ENCODE measurements around the gene PUS1.

Gene PUS1

DNA sequence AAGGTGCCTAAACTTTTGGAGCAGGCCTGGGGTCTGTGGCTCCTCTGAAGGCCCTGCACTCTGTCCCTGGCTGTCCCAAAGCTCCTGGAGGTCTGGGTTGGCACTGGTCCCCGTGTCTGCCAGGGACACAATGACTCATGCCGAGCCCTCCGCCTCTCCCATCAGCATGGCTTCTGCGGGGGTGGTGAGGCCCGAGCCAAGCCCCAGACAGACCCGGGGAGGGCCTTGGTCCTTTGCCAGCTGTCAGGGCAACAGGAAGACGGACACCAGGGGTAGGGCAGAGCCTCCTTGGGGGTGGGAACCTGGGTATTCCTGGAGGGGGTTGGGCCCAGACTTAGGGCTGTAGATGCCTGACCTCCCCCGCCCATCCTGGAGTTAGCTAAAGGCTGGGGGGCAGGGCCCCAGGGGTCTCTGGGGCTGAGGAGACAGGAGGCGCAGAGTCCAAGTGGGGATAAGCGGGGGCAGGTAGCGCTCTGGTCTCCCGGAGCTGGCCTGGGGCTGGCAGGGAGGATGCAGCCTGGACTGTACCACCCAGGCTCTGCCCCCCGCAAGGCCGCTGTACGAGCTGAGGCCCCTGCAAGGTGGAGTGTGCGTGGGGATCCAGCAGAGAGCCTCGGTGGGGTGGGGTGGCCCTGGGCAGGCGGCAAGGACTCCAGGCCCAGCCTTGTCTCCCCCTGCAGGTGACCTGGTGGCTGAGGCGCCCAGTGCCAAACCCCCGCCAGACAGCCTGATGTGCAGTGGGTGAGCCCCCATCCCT, 16.4 kb upstream of the PUS1 start:
- peak; percentile 71 for DNase-seq (ENCODE audit: low read depth)

DNA sequence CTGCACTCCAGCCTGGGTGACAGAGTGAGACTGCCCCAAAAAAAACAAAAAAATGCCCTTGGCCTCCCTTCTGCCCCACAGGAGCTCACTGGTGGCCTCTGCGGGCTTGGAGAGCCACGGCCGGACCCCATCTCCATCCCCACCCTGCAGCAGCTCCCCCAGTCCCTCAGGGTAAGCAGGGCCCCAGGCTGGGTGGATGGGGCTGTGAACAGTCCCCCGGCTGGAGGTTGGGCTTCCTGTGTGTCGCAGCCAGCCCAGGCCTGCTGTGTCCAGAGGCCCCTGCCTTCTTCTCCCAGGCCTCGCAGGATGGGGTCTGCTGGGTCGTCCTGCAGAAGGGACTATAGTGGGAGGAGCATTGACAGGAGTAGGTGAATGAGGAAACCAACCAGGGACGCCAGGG, 15.4 kb upstream of the PUS1 start:
- Histone ChIP-seq H3K9ac (ENCODE audit: low read length) (no peak overlapping the region), H3K4me1 (ENCODE audit: control insufficient read depth, insufficient read depth, low read length) (peaks cover 14% of the 10 kb centered on the region), H3K4me3 (ENCODE audit: low read length) (no peak overlapping the region), H3K36me3 (ENCODE audit: control insufficient read depth, insufficient read depth, low read length, severe bottlenecking) (peaks cover 65% of the 10 kb centered on the region), H3K27me3 (replicated peaks; ENCODE audit: control insufficient read depth, insufficient read depth, low read length) (no peaks in the 10 kb centered on the region), H3K9me3 (ENCODE audit: control insufficient read depth, low read length) (no peaks in the 10 kb centered on the region)
- DNase-seq (ENCODE audit: low read depth) = no peak

More for the DNA sequence above, 16.4 kb upstream of the PUS1 start:
- Histone ChIP-seq H3K9me3 (ENCODE audit: control insufficient read depth, low read length) (no peaks in the 10 kb centered on the region), H3K9ac (ENCODE audit: low read length) (peak overlapping the region; percentile 25), H3K4me1 (ENCODE audit: control insufficient read depth, insufficient read depth, low read length) (peaks cover 14% of the 10 kb centered on the region), H3K27me3 (replicated peaks; ENCODE audit: control insufficient read depth, insufficient read depth, low read length) (no peaks in the 10 kb centered on the region), H3K36me3 (ENCODE audit: control insufficient read depth, insufficient read depth, low read length, severe bottlenecking) (peaks cover 66% of the 10 kb centered on the region), H3K4me3 (ENCODE audit: low read length) (no peak overlapping the region)

DNA sequence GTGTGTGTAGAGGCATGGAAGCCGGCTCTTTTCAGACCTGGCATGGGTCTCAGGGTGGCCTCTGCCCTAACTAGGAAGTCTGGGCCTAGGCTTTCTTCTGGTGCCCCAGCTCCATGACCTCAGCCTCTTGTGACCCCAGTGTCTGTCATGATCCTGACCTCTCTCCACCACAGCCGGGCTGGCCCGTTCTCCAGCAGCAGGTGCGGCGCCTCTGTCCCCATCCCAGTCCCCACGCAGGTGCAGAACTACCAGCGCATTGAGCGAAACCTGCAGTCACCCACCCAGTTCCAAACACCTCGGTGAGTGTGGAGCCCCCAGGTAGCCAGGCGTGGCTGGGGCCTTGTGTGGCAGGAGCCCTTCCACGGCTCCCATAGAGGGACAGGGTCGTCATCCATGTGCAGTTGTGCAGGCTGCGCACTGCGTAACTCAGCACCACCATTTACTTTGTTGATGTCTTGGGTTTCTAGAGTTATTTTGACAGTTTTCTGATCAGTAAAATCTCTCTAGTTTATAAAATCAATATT, 14.8 kb upstream of the PUS1 start:
- Histone ChIP-seq H3K4me1 (ENCODE audit: control insufficient read depth, insufficient read depth, low read length) (peaks cover 14% of the 10 kb centered on the region), H3K9ac (ENCODE audit: low read length) (no peak overlapping the region), H3K36me3 (ENCODE audit: control insufficient read depth, insufficient read depth, low read length, severe bottlenecking) (peaks cover 59% of the 10 kb centered on the region), H3K27me3 (replicated peaks; ENCODE audit: control insufficient read depth, insufficient read depth, low read length) (no peaks in the 10 kb centered on the region), H3K9me3 (ENCODE audit: control insufficient read depth, low read length) (no peaks in the 10 kb centered on the region), H3K4me3 (ENCODE audit: low read length) (no peak overlapping the region)
- no peak for DNase-seq (ENCODE audit: low read depth)

DNA sequence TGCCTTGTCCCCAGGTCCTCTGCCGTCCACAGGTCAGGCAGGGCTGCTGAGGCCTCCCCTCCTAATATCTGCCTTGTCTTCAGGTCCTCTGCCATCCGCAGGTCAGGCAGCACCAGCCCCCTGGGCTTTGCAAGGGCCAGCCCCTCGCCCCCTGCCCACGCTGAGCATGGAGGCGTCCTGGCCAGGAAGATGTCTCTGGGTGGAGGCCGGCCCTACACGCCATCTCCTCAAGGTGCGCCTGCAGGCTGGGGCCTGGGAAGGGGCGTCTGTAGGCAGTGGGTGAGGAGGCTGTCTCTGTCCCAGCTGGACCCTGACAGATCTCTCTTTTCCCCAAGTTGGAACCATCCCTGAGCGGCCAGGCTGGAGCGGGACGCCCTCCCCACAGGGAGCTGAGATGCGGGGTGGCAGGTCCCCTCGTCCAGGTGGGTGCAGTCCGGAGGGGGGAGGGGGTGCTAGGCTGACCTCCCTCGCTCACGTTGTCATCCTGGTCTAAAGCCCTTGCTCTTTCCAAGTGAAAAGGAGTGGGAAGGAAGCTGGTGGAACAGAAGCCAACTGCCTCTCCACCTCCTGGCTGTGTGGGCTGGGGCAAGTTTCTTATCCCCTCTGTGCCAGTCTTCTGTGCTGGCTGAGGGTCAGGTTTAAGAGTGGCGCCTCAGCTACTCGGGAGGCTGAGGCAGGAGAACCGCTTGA, 13.9 kb upstream of the PUS1 start:
- H3K27me3 ChIP-seq (replicated peaks; ENCODE audit: control insufficient read depth, insufficient read depth, low read length) = no peaks in the 10 kb centered on the region
- no peak overlapping the region for H3K9ac ChIP-seq (ENCODE audit: low read length)
- H3K36me3 ChIP-seq (ENCODE audit: control insufficient read depth, insufficient read depth, low read length, severe bottlenecking) = peaks cover 58% of the 10 kb centered on the region
- no peaks in the 10 kb centered on the region for H3K9me3 ChIP-seq (ENCODE audit: control insufficient read depth, low read length)
- peaks cover 14% of the 10 kb centered on the region for H3K4me1 ChIP-seq (ENCODE audit: control insufficient read depth, insufficient read depth, low read length)
- DNase-seq (ENCODE audit: low read depth) = no peak
- H3K4me3 ChIP-seq (ENCODE audit: low read length) = no peak overlapping the region

DNA sequence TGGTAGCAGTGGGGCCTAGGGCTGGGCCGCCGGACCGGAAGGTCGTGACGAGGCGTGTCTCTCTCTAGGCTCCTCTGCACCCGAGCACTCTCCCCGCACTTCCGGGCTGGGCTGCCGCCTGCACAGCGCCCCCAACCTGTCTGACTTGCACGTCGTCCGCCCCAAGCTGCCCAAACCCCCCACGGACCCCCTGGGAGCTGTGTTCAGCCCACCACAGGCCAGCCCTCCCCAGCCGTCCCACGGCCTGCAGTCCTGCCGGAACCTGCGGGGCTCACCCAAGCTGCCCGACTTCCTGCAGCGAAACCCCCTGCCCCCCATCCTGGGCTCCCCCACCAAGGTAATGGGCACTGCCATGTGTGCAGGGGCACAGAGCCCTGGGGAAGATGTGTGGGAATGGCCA, 13.3 kb upstream of the PUS1 start:
- Histone ChIP-seq H3K27me3 (replicated peaks; ENCODE audit: control insufficient read depth, insufficient read depth, low read length) (no peaks in the 10 kb centered on the region), H3K36me3 (ENCODE audit: control insufficient read depth, insufficient read depth, low read length, severe bottlenecking) (peaks cover 54% of the 10 kb centered on the region)
- no peak for DNase-seq (ENCODE audit: low read depth)

DNA sequence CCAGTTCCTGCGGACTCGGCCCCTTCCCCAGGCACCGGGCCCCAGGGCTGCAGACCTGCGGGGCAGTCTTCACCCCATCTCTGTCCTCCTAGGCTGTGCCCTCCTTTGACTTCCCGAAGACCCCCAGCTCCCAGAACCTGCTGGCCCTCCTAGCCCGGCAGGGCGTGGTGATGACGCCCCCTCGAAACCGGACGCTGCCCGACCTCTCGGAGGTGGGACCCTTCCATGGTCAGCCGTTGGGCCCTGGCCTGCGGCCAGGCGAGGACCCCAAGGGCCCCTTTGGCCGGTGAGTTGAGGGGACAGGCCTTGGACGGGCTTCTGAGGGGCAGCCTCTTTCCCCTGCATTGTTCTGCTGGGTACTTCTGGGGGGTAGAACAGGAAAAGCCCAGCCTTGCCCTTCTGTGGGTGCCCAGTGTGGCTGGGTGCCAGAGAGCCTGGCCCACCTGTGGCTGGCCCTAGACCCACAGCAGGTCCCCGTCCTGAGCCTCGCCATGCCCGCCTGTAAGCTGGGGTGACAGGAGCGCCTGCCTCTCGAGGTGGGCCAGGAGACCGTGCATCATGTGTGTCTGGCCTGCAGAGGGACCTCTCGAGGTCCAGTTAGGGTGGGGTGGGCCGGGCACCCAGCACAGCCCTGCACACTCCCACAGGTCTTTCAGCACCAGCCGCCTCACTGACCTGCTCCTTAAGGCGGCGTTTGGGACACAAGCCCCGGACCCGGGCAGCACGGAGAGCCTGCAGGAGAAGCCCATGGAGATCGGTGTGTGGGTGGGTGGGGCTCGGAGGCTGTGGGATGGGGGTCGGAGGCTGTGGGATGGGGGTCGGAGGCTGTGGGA, 12.6 kb upstream of the PUS1 start:
- no peak for DNase-seq (ENCODE audit: low read depth)
- Histone ChIP-seq H3K36me3 (ENCODE audit: control insufficient read depth, insufficient read depth, low read length, severe bottlenecking) (peaks cover 51% of the 10 kb centered on the region), H3K27me3 (replicated peaks; ENCODE audit: control insufficient read depth, insufficient read depth, low read length) (no peaks in the 10 kb centered on the region), H3K4me1 (ENCODE audit: control insufficient read depth, insufficient read depth, low read length) (peaks cover 14% of the 10 kb centered on the region), H3K4me3 (ENCODE audit: low read length) (no peak overlapping the region), H3K9ac (ENCODE audit: low read length) (no peak overlapping the region), H3K9me3 (ENCODE audit: control insufficient read depth, low read length) (no peaks in the 10 kb centered on the region)

More for the DNA sequence above, 13.3 kb upstream of the PUS1 start:
- Histone ChIP-seq H3K9ac (ENCODE audit: low read length) (no peak overlapping the region), H3K9me3 (ENCODE audit: control insufficient read depth, low read length) (no peaks in the 10 kb centered on the region), H3K4me1 (ENCODE audit: control insufficient read depth, insufficient read depth, low read length) (peaks cover 14% of the 10 kb centered on the region), H3K4me3 (ENCODE audit: low read length) (no peak overlapping the region)

DNA sequence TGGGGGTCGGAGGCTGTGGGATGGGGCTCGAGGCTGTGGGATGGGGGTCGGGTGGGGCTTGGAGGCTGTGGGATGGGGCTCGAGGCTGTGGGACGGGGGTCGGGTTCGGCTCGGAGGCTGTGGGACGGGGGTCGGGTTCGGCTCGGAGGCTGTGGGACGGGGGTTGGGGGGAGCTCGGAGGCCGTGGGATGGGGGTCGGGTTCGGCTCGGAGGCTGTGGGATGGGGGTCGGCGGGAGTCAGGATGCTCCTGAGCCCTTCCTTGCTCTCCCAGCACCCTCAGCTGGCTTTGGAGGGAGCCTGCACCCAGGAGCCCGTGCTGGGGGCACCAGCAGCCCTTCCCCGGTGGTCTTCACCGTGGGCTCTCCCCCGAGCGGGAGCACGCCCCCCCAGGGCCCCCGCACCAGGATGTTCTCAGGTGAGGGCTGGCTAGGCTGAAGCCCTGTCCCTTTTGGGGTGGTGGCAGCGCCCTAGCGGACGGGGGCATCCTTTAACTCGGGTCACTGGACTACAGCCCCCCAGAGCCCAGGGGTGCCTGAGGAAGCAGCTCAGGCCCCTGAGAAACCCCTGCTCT, 11.9 kb upstream of the PUS1 start:
- no peak overlapping the region for H3K9ac ChIP-seq (ENCODE audit: low read length)
- H3K36me3 ChIP-seq (ENCODE audit: control insufficient read depth, insufficient read depth, low read length, severe bottlenecking) = peaks cover 46% of the 10 kb centered on the region
- no peaks in the 10 kb centered on the region for H3K27me3 ChIP-seq (replicated peaks; ENCODE audit: control insufficient read depth, insufficient read depth, low read length)
- DNase-seq (ENCODE audit: low read depth) = no peak
- peaks cover 8% of the 10 kb centered on the region for H3K4me1 ChIP-seq (ENCODE audit: control insufficient read depth, insufficient read depth, low read length)
- H3K4me3 ChIP-seq (ENCODE audit: low read length) = no peak overlapping the region
- no peaks in the 10 kb centered on the region for H3K9me3 ChIP-seq (ENCODE audit: control insufficient read depth, low read length)

DNA sequence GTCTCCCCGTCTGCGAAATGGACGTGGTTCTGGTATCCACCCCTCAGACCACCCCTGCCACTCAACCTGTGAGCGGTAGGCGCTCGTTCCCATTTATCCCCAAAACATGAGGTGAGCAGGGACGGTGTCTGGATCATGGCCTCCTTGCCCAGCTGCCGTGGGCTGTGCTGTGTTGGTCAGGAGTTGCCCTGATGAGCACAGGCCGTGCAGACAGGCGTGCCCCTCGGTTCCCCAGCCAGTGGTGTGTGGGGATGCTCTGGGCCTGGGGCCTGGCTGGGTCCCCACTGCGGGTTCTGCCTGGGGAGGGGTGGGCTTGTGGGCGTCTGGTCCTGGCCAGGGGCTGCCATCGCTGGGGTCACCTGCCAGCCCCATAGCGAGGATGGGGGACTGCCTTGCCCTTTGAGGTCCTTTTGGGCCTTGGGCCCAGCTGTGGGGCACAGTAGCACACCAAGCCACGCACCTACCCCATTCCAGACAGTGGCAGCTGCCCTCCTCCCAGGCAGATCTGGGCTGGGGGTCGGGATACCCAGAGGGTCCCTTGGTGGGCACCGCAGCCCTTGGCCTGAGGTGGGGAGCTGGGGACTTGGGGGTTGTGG, 11.3 kb upstream of the PUS1 start:
- no peak for DNase-seq (ENCODE audit: low read depth)
- Histone ChIP-seq H3K9me3 (ENCODE audit: control insufficient read depth, low read length) (no peaks in the 10 kb centered on the region), H3K4me1 (ENCODE audit: control insufficient read depth, insufficient read depth, low read length) (peaks cover 2% of the 10 kb centered on the region), H3K27me3 (replicated peaks; ENCODE audit: control insufficient read depth, insufficient read depth, low read length) (no peaks in the 10 kb centered on the region), H3K4me3 (ENCODE audit: low read length) (no peak overlapping the region), H3K9ac (ENCODE audit: low read length) (no peak overlapping the region), H3K36me3 (ENCODE audit: control insufficient read depth, insufficient read depth, low read length, severe bottlenecking) (peaks cover 45% of the 10 kb centered on the region)

DNA sequence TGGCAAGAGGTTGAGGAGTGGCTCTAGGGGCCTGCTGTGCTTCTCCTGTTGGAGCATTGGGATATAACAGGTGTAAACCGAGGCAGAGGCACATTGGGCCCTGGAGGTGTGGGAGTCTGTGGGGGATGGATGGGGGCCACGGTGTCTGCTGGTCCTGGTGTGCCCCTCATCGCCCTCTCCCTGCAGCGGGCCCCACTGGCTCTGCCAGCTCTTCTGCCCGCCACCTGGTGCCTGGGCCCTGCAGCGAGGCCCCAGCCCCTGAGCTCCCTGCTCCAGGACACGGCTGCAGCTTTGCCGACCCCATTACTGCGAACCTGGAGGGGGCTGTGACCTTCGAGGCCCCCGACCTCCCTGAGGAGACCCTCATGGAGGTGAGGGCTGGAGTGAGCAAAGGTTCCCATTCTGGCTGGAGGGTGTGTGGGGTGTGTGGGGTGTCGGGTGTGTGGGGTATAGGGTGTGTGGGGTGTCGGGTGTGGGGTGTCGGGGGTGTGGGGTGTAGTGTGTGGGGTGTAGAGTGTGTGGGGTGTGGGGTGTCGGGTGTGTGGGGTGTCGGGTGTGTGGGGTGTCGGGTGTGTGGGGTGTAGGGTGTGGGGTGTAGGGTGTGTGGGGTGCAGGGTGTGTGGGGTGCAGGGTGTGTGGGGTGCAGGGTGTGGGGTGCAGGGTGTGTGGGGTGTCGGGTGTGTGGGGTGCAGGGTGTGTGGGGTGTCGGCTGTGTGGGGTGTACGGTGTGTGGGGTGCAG, 10.6 kb upstream of the PUS1 start:
- H3K9me3 ChIP-seq (ENCODE audit: control insufficient read depth, low read length) = no peaks in the 10 kb centered on the region
- no peaks in the 10 kb centered on the region for H3K27me3 ChIP-seq (replicated peaks; ENCODE audit: control insufficient read depth, insufficient read depth, low read length)
- no peaks in the 10 kb centered on the region for H3K4me1 ChIP-seq (ENCODE audit: control insufficient read depth, insufficient read depth, low read length)
- no peak overlapping the region for H3K4me3 ChIP-seq (ENCODE audit: low read length)
- peaks cover 45% of the 10 kb centered on the region for H3K36me3 ChIP-seq (ENCODE audit: control insufficient read depth, insufficient read depth, low read length, severe bottlenecking)
- DNase-seq (ENCODE audit: low read depth) = no peak
- no peak overlapping the region for H3K9ac ChIP-seq (ENCODE audit: low read length)

DNA sequence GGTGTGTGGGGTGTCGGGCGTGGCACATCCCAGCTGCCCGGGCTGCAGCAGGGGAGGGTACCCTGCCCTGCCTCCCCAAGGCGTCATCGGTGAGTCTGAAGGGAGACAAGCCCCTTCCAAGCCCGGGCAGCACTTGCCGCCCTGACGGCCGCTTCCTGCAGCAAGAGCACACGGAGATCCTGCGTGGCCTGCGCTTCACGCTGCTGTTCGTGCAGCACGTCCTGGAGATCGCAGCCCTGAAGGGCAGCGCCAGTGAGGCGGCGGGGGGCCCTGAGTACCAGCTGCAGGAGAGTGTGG, 10.1 kb upstream of the PUS1 start:
- H3K27me3 ChIP-seq (replicated peaks; ENCODE audit: control insufficient read depth, insufficient read depth, low read length) = no peaks in the 10 kb centered on the region
- no peaks in the 10 kb centered on the region for H3K4me1 ChIP-seq (ENCODE audit: control insufficient read depth, insufficient read depth, low read length)
- no peaks in the 10 kb centered on the region for H3K9me3 ChIP-seq (ENCODE audit: control insufficient read depth, low read length)
- peaks cover 41% of the 10 kb centered on the region for H3K36me3 ChIP-seq (ENCODE audit: control insufficient read depth, insufficient read depth, low read length, severe bottlenecking)
- no peak for DNase-seq (ENCODE audit: low read depth)
- H3K4me3 ChIP-seq (ENCODE audit: low read length) = no peak overlapping the region
- H3K9ac ChIP-seq (ENCODE audit: low read length) = no peak overlapping the region
